Fibroblast of skin of left quadriceps (primary cell): ENCODE measurements around the gene WFS1.
A peak's percentile ranks its signal among the peaks of the same experiment; 100 is the strongest.

Experiments used
- DNase-seq, 2 experiments: peaks; one replicate each; pipeline ENCODE4 v3.0.0-alpha.2; 2013; ENCODE audit warnings: low read depth in 2 of 2

Gene WFS1

GRCh38 chr4:6269616-6270511 lies at the start of gene WFS1:
Gene WFS1, plus strand, starts transcription at chr4:6269850. Its CDS starts 7,606 bp downstream, at chr4:6277456.
- peak; percentile 97 for DNase-seq

- no peak for DNase-seq
Measured at GRCh38 chr4:6221301-6221850, 48.3 kb upstream of the WFS1 start.

GRCh38 chr4:6221851-6222760 lies 47.5 kb upstream of the WFS1 start:
- DNase-seq = no peak

- no peak for DNase-seq
Measured at GRCh38 chr4:6222761-6223292, 46.8 kb upstream of the WFS1 start.

GRCh38 chr4:6224735-6225134 lies 44.9 kb upstream of the WFS1 start:
- DNase-seq = no peak

- no peak for DNase-seq
Measured at GRCh38 chr4:6225469-6225868, 44.2 kb upstream of the WFS1 start.

GRCh38 chr4:6226506-6226905 lies 43.1 kb upstream of the WFS1 start:
- no peak for DNase-seq

- no peak for DNase-seq
Measured at GRCh38 chr4:6227412-6228157, 42.1 kb upstream of the WFS1 start.

GRCh38 chr4:6228158-6229067 lies 41.2 kb upstream of the WFS1 start:
- DNase-seq = no peak

GRCh38 chr4:6229095-6229494 lies 40.6 kb upstream of the WFS1 start:
- no peak for DNase-seq

GRCh38 chr4:6229671-6230501 lies 39.8 kb upstream of the WFS1 start:
- DNase-seq = no peak

GRCh38 chr4:6230502-6230785 lies 39.2 kb upstream of the WFS1 start:
- DNase-seq = no peak

GRCh38 chr4:6230827-6231662 lies 38.6 kb upstream of the WFS1 start:
- DNase-seq = no peak

GRCh38 chr4:6231663-6232165 lies 37.9 kb upstream of the WFS1 start:
- no peak for DNase-seq

- no peak for DNase-seq
Measured at GRCh38 chr4:6232836-6233785, 36.5 kb upstream of the WFS1 start.

- DNase-seq = no peak
Measured at GRCh38 chr4:6233929-6234328, 35.7 kb upstream of the WFS1 start.

- no peak for DNase-seq
Measured at GRCh38 chr4:6235012-6235411, 34.6 kb upstream of the WFS1 start.
